Neural cell (in vitro differentiated cells): Measurements from ENCODE around the gene ARID1B.

ENCODE experiments used
- CTCF ChIP-seq: fragments of 450-650 bp; IDR thresholded peaks from 2 replicates; pipeline ENCODE4 v1.5.1; 2014; ENCODE audit warnings: antibody characterized with exemption, mild to moderate bottlenecking, moderate library complexity; ENCODE audit not compliant: poor library complexity, severe bottlenecking
- EP300 ChIP-seq: fragments of 450-650 bp; conservative IDR thresholded peaks from 2 replicates; pipeline ENCODE4 v1.6.1; 2014; ENCODE audit warnings: antibody characterized with exemption, mild to moderate bottlenecking, moderate library complexity; ENCODE audit not compliant: poor library complexity, severe bottlenecking
- EZH2 ChIP-seq: fragments of 200-600, 300-800 bp; shearing (Covaris generic), sonication (generic); IDR thresholded peaks from 2 replicates; pipeline ENCODE4 v1.6.1; 2014; ENCODE audit warnings: antibody characterized with exemption, low read length, borderline replicate concordance, mild to moderate bottlenecking; ENCODE audit not compliant: insufficient read depth, poor library complexity, severe bottlenecking
- MXI1 ChIP-seq: fragments of 450-650 bp; conservative IDR thresholded peaks from 2 replicates; pipeline ENCODE4 v1.6.1; 2014; ENCODE audit warnings: antibody characterized with exemption, mild to moderate bottlenecking; ENCODE audit not compliant: poor library complexity, severe bottlenecking
- POLR2AphosphoS5 ChIP-seq: IDR thresholded peaks from 2 replicates; pipeline ENCODE4 v1.6.1; 2012
- RAD21 ChIP-seq: fragments of 450-650 bp; conservative IDR thresholded peaks from 2 replicates; pipeline ENCODE4 v1.6.1; 2014; ENCODE audit warnings: antibody characterized with exemption, mild to moderate bottlenecking, moderate library complexity
- REST ChIP-seq: IDR thresholded peaks from 2 replicates; pipeline ENCODE4 v1.6.1; 2012; ENCODE audit warnings: borderline replicate concordance

- TF ChIP-seq CTCF (no peak), EZH2 (no peak), POLR2AphosphoS5 (no peak), REST (no peak), RAD21 (no peak), MXI1 (no peak), EP300 (no peak)
These were observed 219.1 kb downstream of the ARID1B start for GRCh38 chr6:156996265-156996664.
